Kidney (tissue), 14 donors: ENCODE results near the gene REG1A. TPM values are rescaled to one million over a fixed set of nuclear protein-coding genes. Genes with fewer than 3 reads are reported as not detected.

Source experiments
- DNase-seq, 5 donors: peaks; one replicate each; pipeline ENCODE4 v3.0.0-alpha.2; 2013 to 2020
- FAIRE-seq: peaks from 2 replicates; lab custom pipeline; 2012; peaks lifted over from hg19 to GRCh38; lab: Jason Lieb, UNC
- H3K27ac ChIP-seq, 2 donors: one replicate each; pipeline ENCODE4 v1.7.0; 2013; ENCODE audit warnings: low read depth in 2 of 2, low read length in 2 of 2, inconsistent platforms in 1 of 2
- H3K27me3 ChIP-seq: one replicate; pipeline ENCODE4 v1.7.1; 2013; ENCODE audit warnings: low read length, inconsistent platforms; ENCODE audit not compliant: control insufficient read depth, insufficient read depth
- H3K36me3 ChIP-seq, 3 donors: one replicate each; pipeline versions ENCODE4 v1.7.0 to v1.7.1; 2013; ENCODE audit warnings: low read length in 3 of 3, control low read depth in 1 of 3, inconsistent platforms in 1 of 3; ENCODE audit not compliant: insufficient read depth in 3 of 3, control insufficient read depth in 2 of 3
- H3K4me1 ChIP-seq, 3 donors: one replicate each; pipeline versions ENCODE4 v1.7.0 to v1.7.1; 2013; ENCODE audit warnings: low read length in 3 of 3, inconsistent platforms in 1 of 3, low read depth in 1 of 3; ENCODE audit not compliant: control insufficient read depth in 2 of 3, insufficient read depth in 2 of 3
- H3K4me3 ChIP-seq, 3 donors: one replicate each; pipeline versions ENCODE4 v1.7.0 to v1.8.1; 2013; ENCODE audit warnings: low read length in 3 of 3, control low read depth in 1 of 3, inconsistent platforms in 1 of 3
- H3K9ac ChIP-seq, 3 donors: one replicate each; pipeline versions ENCODE4 v1.7.0 to v1.7.1; 2013; ENCODE audit warnings: low read length in 3 of 3, control low read depth in 1 of 3, inconsistent platforms in 1 of 3
- H3K9me3 ChIP-seq, 3 donors: one replicate each; pipeline versions ENCODE4 v1.7.0 to v1.7.1; 2013; ENCODE audit warnings: low read length in 3 of 3, control low read depth in 1 of 3, inconsistent platforms in 1 of 3; ENCODE audit not compliant: control insufficient read depth in 2 of 3, insufficient read depth in 1 of 3
- CTCF ChIP-seq: IDR thresholded peaks from 3 replicates; pipeline ENCODE4 v1.5.1; 2012; ENCODE audit warnings: mild to moderate bottlenecking, moderate library complexity, borderline replicate concordance; ENCODE audit not compliant: insufficient read depth; ENCODE audit errors: extremely low read depth
- intact Hi-C: fragments of 100-400 bp; cut with DNase I; formaldehyde crosslinking; loops from one replicate; pipeline ENCODE4 v1.11.1; 2022
- polyA plus RNA-seq: library from polyadenylated mRNA; stranded (reverse); fragments of 350-450 nt; fragmentation: Illumina TruSeq; extraction: RNeasy Lipid Tissue Mini Kit (QIAGEN cat#74804); gene quantifications from one replicate; pipeline ENCODE4 v1.2.3, GENCODE V29; 2014; ENCODE audit warnings: low read depth, low replicate concordance; ENCODE audit not compliant: insufficient read depth
- total RNA-seq: library from RNA; stranded (reverse); fragmentation: NEBNext Ultra II Directional; extraction: Animal tissue kit (Norgen Biotek cat#: 25700); gene quantifications from one replicate; pipeline ENCODE4 v1.2.1, GENCODE V29; 2021
- donor health status: control.
- donor health status: control.
- donor health status: control.
- donor health status: control.
- donor health status: control.
- donor health status: DM: yes; HTN: yes; CAD: no.
- donor health status: Normal renal cell carcinoma (clear cell type).

The REG1A gene
- total and polyA plus RNA-seq, 2 donors from 2014 or later, result 215 to 430 TPM

- H3K4me1 ChIP-seq, result no peaks in the 10 kb centered on the region
- H3K4me3 ChIP-seq, result no peak overlapping the region
- no peaks in the 10 kb centered on the region for H3K27me3 ChIP-seq
- H3K27ac ChIP-seq, result no peak overlapping the region
- no peak overlapping the region for H3K9ac ChIP-seq
- FAIRE-seq, result no peak
- no peaks in the 10 kb centered on the region for H3K36me3 ChIP-seq
- intact Hi-C loops, result no loop called here
- H3K9me3 ChIP-seq, result peaks cover 0 to 5% (median 3%) of the 10 kb centered on the region in 3 donors
- DNase-seq, result no peak
- TF ChIP-seq CTCF, result no peak
Measured at GRCh38 chr2:79099140-79099686, 21.1 kb upstream of the REG1A start.

- no peak for FAIRE-seq
- Histone ChIP-seq H3K4me1 (no peaks in the 10 kb centered on the region), H3K27me3 (no peaks in the 10 kb centered on the region), H3K36me3 (no peaks in the 10 kb centered on the region), H3K9ac (no peak overlapping the region), H3K9me3 (peaks cover 0 to 5% (median 3%) of the 10 kb centered on the region in 3 donors), H3K4me3 (no peak overlapping the region), H3K27ac (no peak overlapping the region)
- no peak for DNase-seq
- TF ChIP-seq CTCF, result no peak
- intact Hi-C loops, result no loop called here
Measured at GRCh38 chr2:79100285-79100684, 20.0 kb upstream of the REG1A start.

- no peak overlapping the region for H3K27ac ChIP-seq
- no peaks in the 10 kb centered on the region for H3K4me1 ChIP-seq
- H3K27me3 ChIP-seq, result no peaks in the 10 kb centered on the region
- DNase-seq (no peak), FAIRE-seq (no peak)
- no peaks in the 10 kb centered on the region for H3K36me3 ChIP-seq
- no peak overlapping the region for H3K4me3 ChIP-seq
- TF ChIP-seq CTCF, result no peak
- H3K9me3 ChIP-seq, result peaks cover 0 to 5% (median 3%) of the 10 kb centered on the region in 3 donors
- no peak overlapping the region for H3K9ac ChIP-seq
- intact Hi-C loops, result no loop called here
Measured at GRCh38 chr2:79101024-79101423, 19.3 kb upstream of the REG1A start.

- no peaks in the 10 kb centered on the region for H3K27me3 ChIP-seq
- no peak overlapping the region for H3K4me3 ChIP-seq
- DNase-seq (no peak), FAIRE-seq (no peak)
- no peaks in the 10 kb centered on the region for H3K4me1 ChIP-seq
- no peaks in the 10 kb centered on the region for H3K36me3 ChIP-seq
- H3K27ac ChIP-seq, result no peak overlapping the region
- H3K9ac ChIP-seq, result no peak overlapping the region
- no peak for TF ChIP-seq CTCF
- H3K9me3 ChIP-seq, result peaks cover 0 to 5% (median 3%) of the 10 kb centered on the region in 3 donors
- intact Hi-C loops, result no loop called here
Measured at GRCh38 chr2:79103214-79103613, 17.1 kb upstream of the REG1A start.
